Ovary (tissue), 9 donors: Measurements from ENCODE around the gene MRPS9. TPM values are rescaled to one million over a fixed set of nuclear protein-coding genes. Genes with fewer than 3 reads are reported as not detected.

ENCODE experiments used
- DNase-seq, 5 donors: peaks; one replicate each; pipeline ENCODE4 v3.0.0-alpha.2; 2019 to 2020
- H3K27ac ChIP-seq, 2 donors: fragments of 200-600 bp; one replicate each; pipeline versions ENCODE4 v1.5.1 to v1.8.0; 2019 to 2022
- H3K27me3 ChIP-seq: fragments of 200-600 bp; one replicate; pipeline ENCODE4 v1.8.0; 2022
- H3K36me3 ChIP-seq: fragments of 200-600 bp; sonication (generic); one replicate; pipeline ENCODE4 v1.5.1; 2019
- H3K4me1 ChIP-seq: one replicate; pipeline ENCODE4 v1.8.1; 2013; ENCODE audit warnings: mild to moderate bottlenecking, moderate library complexity; ENCODE audit not compliant: insufficient read depth
- H3K4me3 ChIP-seq: fragments of 200-600 bp; sonication (generic); one replicate; pipeline ENCODE4 v1.5.1; 2017
- H3K9me3 ChIP-seq, 2 donors: fragments of 200-600 bp in 1 of 2; sonication (generic) in 1 of 2; one replicate each; pipeline versions ENCODE4 v1.5.1 to v1.8.1; 2013 to 2019; ENCODE audit warnings: mild to moderate bottlenecking in 1 of 2, moderate library complexity in 1 of 2
- EP300 ChIP-seq: sonication (generic); formaldehyde crosslinking; IDR thresholded peaks from one replicate; pipeline ENCODE4 v1.6.1; 2017; ENCODE audit warnings: antibody characterized with exemption
- POLR2A ChIP-seq: fragments of 450-650 bp; IDR thresholded peaks from one replicate; pipeline ENCODE4 v1.6.1; 2017; ENCODE audit warnings: antibody characterized with exemption, mild to moderate bottlenecking, moderate library complexity
- WGBS, 3 donors: extraction: QIAGEN DNeasy Blood & Tissue Kit in 1 of 3; methylation state at CpG; one replicate each; pipeline versions ENCODE4 v1.1.5 to v1.1.7; 2013 to 2017; 5-methylcytosine and 5-hydroxymethylcytosine counted together
- intact Hi-C, 4 donors: fragments of 100-400 bp; cut with DNase I; formaldehyde crosslinking; loops; one replicate each; pipeline versions ENCODE4 v1.11.0 to v1.15.1; 2022 to 2023
- polyA plus RNA-seq, 2 donors: library from polyadenylated mRNA; stranded (reverse); fragments of 200-250 nt in 1 of 2; fragments of 350-450 nt in 1 of 2; fragmentation: Illumina TruSeq in 1 of 2; extraction: RNeasy Lipid Tissue Mini Kit (QIAGEN cat#74804) in 1 of 2; gene quantifications; one replicate each; pipeline ENCODE4 v1.2.3, GENCODE V29; 2013 to 2014
- total RNA-seq, 7 donors: library from RNA; depleted of rRNA in 2 of 7; stranded (reverse); fragments of >200 nt in 2 of 7; fragmentation: NEBNext Ultra II Directional in 3 of 7; extraction: Animal tissue kit (Norgen Biotek cat#: 25700) in 3 of 7; gene quantifications; one replicate each; pipeline versions ENCODE4 v1.1.0 to v1.2.4, GENCODE V29; 2016 to 2023
- TF ChIP-seq, protein P1 (sequence below), 3 donors: fragments of 450-650 bp in 2 of 3; fragments of 200-600 bp in 1 of 3; IDR thresholded peaks; one replicate each; pipeline versions ENCODE4 v1.5.1 to v1.8.0; 2016 to 2022; ENCODE audit warnings: antibody characterized with exemption in 3 of 3, mild to moderate bottlenecking in 1 of 3
- donor health status: DM: no; HTN: no; CAD: no; lungs with moderate emphysema.
- donor health status: DM: no; HTN: no; CAD: no.
- donor health status: Bipolar disorder and iron deficiency.
- donor health status: DM: yes; HTN: yes; CAD: no.
- donor health status: DM: no; HTN: no; CAD: no.
- donor health status: DM: yes; HTN: yes; CAD: no.

Gene MRPS9
- total and polyA plus RNA-seq, 9 donors, result 14.7 to 40.9 (median 23.9) TPM

DNA sequence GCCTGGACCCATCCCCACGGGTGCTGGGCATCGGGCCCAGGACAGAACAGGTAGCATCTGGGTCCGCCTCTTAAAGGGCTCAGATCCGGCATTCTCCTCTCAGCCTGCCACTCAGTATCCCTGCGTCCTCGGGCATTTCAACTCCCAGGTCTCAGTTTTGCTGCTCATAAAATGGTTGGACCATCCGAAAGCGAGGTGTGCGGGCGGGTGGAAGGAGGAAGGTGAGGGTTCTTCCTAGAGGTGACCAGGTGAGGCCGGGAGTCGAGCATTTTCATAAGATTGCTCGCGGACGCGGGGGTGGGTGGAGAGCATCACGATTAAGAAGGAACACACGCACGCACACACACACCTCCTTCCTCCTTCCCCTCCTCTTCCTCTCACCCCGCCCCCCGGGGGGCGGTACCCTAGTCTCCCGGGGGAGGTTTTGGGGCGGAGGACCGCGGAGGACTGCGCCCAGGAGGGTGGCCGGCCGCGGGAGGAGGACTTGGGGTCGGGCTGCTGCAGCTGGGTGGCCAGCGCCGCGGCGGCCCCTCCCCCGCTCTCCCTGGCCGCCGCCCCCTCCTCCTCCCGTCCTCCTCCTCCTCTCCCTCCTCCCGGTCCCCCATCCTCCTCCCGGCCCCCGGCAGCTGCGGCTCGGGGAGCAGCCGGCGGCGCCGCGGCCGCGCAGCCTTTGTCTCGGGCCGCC lies 105.7 kb downstream of the MRPS9 start:
- no peak overlapping the region for H3K27ac ChIP-seq
- H3K9me3 ChIP-seq, result no peaks in the 10 kb centered on the region
- H3K4me3 ChIP-seq, result peak overlapping the region; percentile 19
- 1 to 3% (median 2%) methylated on average over 23 to 53 of the region's 53 CpGs for WGBS, 3 donors
- intact Hi-C loops, result no loop called here
- H3K4me1 ChIP-seq, result peaks cover 2% of the 10 kb centered on the region
- peak; percentile 16 to 49 (median 36) for DNase-seq
- H3K36me3 ChIP-seq, result no peaks in the 10 kb centered on the region
- no peaks in the 10 kb centered on the region for H3K27me3 ChIP-seq
- no peak for TF ChIP-seq POLR2A
- TF ChIP-seq EP300, result no peak

DNA sequence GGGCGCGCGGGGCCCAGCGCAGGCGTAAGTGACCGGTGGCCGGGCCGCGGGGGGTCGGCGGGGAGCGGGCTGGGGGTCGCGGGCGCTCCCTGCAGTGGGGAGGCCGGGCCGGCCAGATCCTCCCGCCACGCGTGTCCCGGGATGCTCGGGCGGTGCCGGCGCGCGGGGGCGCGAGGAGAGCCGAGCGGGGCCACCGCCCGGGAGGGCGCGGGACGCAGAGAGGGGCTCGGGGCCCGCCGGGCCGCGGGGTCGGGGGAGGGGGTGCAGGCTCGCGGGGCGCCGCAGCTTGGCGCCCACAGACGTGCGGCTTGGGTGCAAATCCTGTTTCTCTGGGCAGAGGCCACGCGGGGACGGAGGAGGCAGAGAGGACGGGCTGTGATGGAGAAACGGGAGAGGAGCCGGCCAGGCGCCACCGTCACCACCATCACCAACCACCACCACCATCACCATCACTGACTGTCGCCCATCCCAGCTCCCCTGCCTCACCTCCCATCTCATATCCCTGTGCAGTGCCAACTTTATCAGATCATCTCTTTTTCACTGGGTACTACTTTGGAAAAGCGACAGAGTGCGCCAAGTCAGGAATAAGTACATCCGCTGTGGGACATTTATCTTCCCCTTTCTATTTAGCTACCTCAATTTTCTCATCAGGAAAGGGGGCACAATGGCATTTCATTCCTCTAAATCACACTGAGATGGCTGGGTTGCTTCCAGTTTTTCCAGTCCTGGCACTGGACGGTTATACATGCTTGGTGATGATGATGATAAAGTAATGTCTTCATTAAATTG lies 106.5 kb downstream of the MRPS9 start:
- H3K27me3 ChIP-seq, result no peaks in the 10 kb centered on the region

DNA sequence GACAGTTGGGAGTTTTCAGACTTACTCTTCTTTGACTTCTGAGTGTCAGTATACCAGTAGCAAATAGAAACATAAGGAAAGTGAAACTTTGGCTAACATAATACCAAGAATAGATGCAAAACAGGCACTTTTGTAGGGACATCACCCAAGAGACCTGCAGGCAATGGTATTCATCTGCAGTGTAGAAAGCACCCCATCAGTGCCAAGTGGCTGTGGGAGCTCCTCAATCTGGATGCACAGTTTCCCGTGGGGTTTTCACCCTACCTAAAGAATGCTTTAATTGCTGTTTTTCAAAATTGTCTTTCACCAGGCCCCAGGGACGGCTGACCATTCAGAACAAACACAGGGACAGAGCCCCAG lies 107.1 kb downstream of the MRPS9 start:
- Histone ChIP-seq H3K4me1 (peaks cover 2% of the 10 kb centered on the region), H3K36me3 (no peaks in the 10 kb centered on the region), H3K27me3 (no peaks in the 10 kb centered on the region), H3K4me3 (no peak overlapping the region), H3K9me3 (no peaks in the 10 kb centered on the region), H3K27ac (no peak overlapping the region)
- TF ChIP-seq POLR2A, result no peak
- TF ChIP-seq EP300, result no peak
- TF ChIP-seq, protein P1, sequence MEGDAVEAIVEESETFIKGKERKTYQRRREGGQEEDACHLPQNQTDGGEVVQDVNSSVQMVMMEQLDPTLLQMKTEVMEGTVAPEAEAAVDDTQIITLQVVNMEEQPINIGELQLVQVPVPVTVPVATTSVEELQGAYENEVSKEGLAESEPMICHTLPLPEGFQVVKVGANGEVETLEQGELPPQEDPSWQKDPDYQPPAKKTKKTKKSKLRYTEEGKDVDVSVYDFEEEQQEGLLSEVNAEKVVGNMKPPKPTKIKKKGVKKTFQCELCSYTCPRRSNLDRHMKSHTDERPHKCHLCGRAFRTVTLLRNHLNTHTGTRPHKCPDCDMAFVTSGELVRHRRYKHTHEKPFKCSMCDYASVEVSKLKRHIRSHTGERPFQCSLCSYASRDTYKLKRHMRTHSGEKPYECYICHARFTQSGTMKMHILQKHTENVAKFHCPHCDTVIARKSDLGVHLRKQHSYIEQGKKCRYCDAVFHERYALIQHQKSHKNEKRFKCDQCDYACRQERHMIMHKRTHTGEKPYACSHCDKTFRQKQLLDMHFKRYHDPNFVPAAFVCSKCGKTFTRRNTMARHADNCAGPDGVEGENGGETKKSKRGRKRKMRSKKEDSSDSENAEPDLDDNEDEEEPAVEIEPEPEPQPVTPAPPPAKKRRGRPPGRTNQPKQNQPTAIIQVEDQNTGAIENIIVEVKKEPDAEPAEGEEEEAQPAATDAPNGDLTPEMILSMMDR (IDR thresholded peaks at IDR 0.05), result no peak
- no peak for DNase-seq
- WGBS, 3 donors, result 47 to 58% (median 57%) methylated on average over 2 of the region's 2 CpGs
- intact Hi-C loops, result no loop called here

More for the DNA sequence above, 106.5 kb downstream of the MRPS9 start:
- 3 to 10% (median 6%) methylated on average over 24 to 62 of the region's 62 CpGs for WGBS, 3 donors
- Histone ChIP-seq H3K4me3 (peak overlapping the region; percentile 19), H3K9me3 (no peaks in the 10 kb centered on the region), H3K36me3 (no peaks in the 10 kb centered on the region), H3K4me1 (peaks cover 2% of the 10 kb centered on the region), H3K27ac (no peak overlapping the region)
- TF ChIP-seq EP300 (no peak), POLR2A (no peak)
- TF ChIP-seq, protein P1 (IDR thresholded peaks at IDR 0.05), result no peak
- no peak for DNase-seq
- intact Hi-C loops, result no loop called here

DNA sequence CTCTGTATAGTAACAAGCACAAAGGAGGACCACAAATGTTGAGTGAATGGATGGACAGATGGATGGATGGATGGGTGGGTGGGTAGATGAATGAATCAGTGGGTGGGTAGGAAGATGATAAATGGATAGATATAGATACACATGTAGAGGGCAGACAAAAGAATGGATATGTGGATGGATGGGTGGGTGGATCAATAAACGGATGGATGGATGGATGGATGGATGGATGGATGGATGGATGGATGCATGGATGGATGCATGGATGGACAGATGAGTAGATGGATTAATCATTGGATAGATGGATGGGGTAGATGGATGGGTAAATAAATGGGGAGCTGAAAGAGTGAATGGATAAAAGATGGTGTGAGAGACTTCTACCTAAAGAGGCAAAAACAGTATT lies 111.4 kb downstream of the MRPS9 start:
- Histone ChIP-seq H3K36me3 (no peaks in the 10 kb centered on the region), H3K9me3 (no peaks in the 10 kb centered on the region), H3K4me3 (no peak overlapping the region), H3K27ac (no peak overlapping the region), H3K4me1 (peaks cover 2% of the 10 kb centered on the region), H3K27me3 (no peaks in the 10 kb centered on the region)
- DNase-seq, result no peak
- 61 to 83% (median 75%) methylated on average over 1 of the region's 1 CpG for WGBS, 3 donors
- intact Hi-C loops, result no loop called here
- TF ChIP-seq, protein P1 (IDR thresholded peaks at IDR 0.05), result no peak
- TF ChIP-seq POLR2A (no peak), EP300 (no peak)

Other genes starting within 250 kb of the MRPS9 start
- gene POU3F3, start 184.0 kb upstream of the MRPS9 start, total RNA-seq, result under 1 TPM in 3 of 7 donors, not detected in 4; 0.10 to 0.63 (median 0.10) TPM
- not detected for gene POU3F3, start 184.0 kb upstream of the MRPS9 start, polyA plus RNA-seq
- gene GPR45, start 203.7 kb downstream of the MRPS9 start, total RNA-seq, result not detected
- not detected for gene GPR45, start 203.7 kb downstream of the MRPS9 start, polyA plus RNA-seq